DMS153 (cell line): ENCODE measurements around the gene BAG5.

Experiments used
- DNase-seq: peaks from one replicate; lab custom pipeline; 2025; lab: John Stamatoyannopoulos, UW

BAG5 gene

DNA sequence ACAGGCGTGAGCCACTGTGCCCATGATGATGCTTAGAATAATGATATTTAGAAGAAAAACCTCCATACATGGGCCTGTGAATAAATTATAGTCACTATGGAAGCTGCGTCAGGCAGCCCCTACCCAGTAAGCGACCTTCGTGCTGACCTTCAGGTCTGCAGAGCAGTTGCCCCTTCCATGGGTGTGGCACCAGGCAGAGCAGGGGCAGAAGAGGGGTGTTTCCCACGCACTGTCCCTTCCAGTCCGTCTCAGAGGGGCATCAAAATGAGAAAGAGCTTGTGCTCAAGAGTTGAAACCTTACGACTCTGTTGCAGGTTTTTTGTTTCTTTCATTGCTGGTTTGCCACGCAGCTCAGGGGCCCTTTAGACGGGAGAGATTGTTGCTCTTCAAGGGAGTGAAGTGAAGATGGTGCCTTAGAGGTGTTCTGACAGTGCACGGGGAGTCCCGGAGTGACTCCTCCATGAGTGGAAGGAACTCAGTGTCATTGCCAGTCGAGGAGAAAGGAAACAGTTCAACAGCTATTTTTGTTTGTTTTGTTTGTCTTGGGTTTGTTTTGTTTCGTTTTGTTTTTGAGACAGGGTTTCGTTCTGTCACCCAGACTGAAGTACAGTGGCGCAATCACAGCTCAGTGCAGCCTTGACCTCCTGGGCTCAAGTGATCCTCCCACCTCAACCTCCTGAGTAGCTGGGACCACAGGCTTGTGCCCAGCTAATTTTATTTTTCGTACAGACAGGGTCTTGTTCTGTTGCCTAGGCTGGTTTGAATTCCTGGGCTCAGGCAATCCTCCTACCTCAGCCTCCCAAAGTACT is 53.7 kb downstream of the BAG5 start:
- DNase-seq, result no peak

GRCh38 chr14:103507751-103508150 is 54.7 kb downstream of the BAG5 start:
- DNase-seq, result no peak
